HFFc6 (cell line): ENCODE data around the gene KRTAP3-2. TPM values are rescaled to one million over a fixed set of nuclear protein-coding genes. Genes with fewer than 3 reads are reported as not detected.

Experiments used
- DNase-seq: peaks from one replicate; pipeline ENCODE4 v3.0.0-alpha.2; 2018
- H3K27ac Mint-ChIP-seq: 2 replicates; pipeline ENCODE4 v1.8.0; 2020; ENCODE audit warnings: mild to moderate bottlenecking, mixed read lengths
- H3K27me3 Mint-ChIP-seq: 2 replicates; pipeline ENCODE4 v1.8.0; 2021; ENCODE audit warnings: mild to moderate bottlenecking, moderate library complexity, mixed read lengths; ENCODE audit not compliant: insufficient read depth
- H3K36me3 Mint-ChIP-seq: 2 replicates; pipeline ENCODE4 v1.8.0; 2021; ENCODE audit warnings: low read depth, mixed read lengths
- H3K4me1 Mint-ChIP-seq: 2 replicates; pipeline ENCODE4 v1.8.0; 2020; ENCODE audit warnings: low read depth, mixed read lengths
- H3K4me3 Mint-ChIP-seq: 2 replicates; pipeline ENCODE4 v1.8.0; 2020; ENCODE audit warnings: mild to moderate bottlenecking, moderate library complexity, mixed read lengths
- H3K9me3 Mint-ChIP-seq: 2 replicates; pipeline ENCODE4 v1.8.0; 2020; ENCODE audit warnings: mild to moderate bottlenecking, mixed read lengths
- CTCF ChIP-seq: fragments of 200-600 bp; sonication (generic); IDR thresholded peaks from 2 replicates; pipeline ENCODE4 v1.5.0; 2021; ENCODE audit warnings: antibody characterized with exemption, mild to moderate bottlenecking
- total RNA-seq, 6 experiments: library from RNA; stranded (reverse); fragmentation: NEBNext Ultra II Directional; extraction: Animal tissue kit (Norgen Biotek cat#: 25700); gene quantifications; 2 replicates in 1 of 6; 3 replicates in 5 of 6; pipeline ENCODE4 v1.2.3, GENCODE V29; 2021

KRTAP3-2 gene
- total RNA-seq, 6 experiments from 2014 or later = not detected

- H3K27me3 Mint-ChIP-seq = no peaks in the 10 kb centered on the region
- no peak for TF ChIP-seq CTCF
Observed at GRCh38 chr17:40978575-40979151, 21.0 kb downstream of the KRTAP3-2 start.

GRCh38 chr17:40975516-40975915, 24.2 kb downstream of the KRTAP3-2 start:
- no peaks in the 10 kb centered on the region for H3K4me1 Mint-ChIP-seq
- H3K27me3 Mint-ChIP-seq = no peaks in the 10 kb centered on the region
- no peak overlapping the region for H3K4me3 Mint-ChIP-seq
- DNase-seq = no peak
- no peak for TF ChIP-seq CTCF
- H3K9me3 Mint-ChIP-seq = no peaks in the 10 kb centered on the region
- no peaks in the 10 kb centered on the region for H3K36me3 Mint-ChIP-seq
- H3K27ac Mint-ChIP-seq = no peak overlapping the region

More at GRCh38 chr17:40978575-40979151, 21.0 kb downstream of the KRTAP3-2 start:
- H3K4me1 Mint-ChIP-seq = no peaks in the 10 kb centered on the region
- H3K27ac Mint-ChIP-seq = no peak overlapping the region
- H3K4me3 Mint-ChIP-seq = no peak overlapping the region
- DNase-seq = no peak
- no peaks in the 10 kb centered on the region for H3K36me3 Mint-ChIP-seq
- H3K9me3 Mint-ChIP-seq = no peaks in the 10 kb centered on the region

GRCh38 chr17:40974366-40974765, 25.3 kb downstream of the KRTAP3-2 start:
- Mint-ChIP-seq H3K4me1 (no peaks in the 10 kb centered on the region), H3K9me3 (no peaks in the 10 kb centered on the region), H3K27me3 (no peaks in the 10 kb centered on the region), H3K36me3 (no peaks in the 10 kb centered on the region), H3K27ac (no peak overlapping the region), H3K4me3 (no peak overlapping the region)
- no peak for TF ChIP-seq CTCF
- no peak for DNase-seq

GRCh38 chr17:40967582-40967981, 32.1 kb downstream of the KRTAP3-2 start:
- peaks cover 8% of the 10 kb centered on the region for H3K4me1 Mint-ChIP-seq
- H3K36me3 Mint-ChIP-seq = peaks cover 22% of the 10 kb centered on the region
- peaks cover 22% of the 10 kb centered on the region for H3K9me3 Mint-ChIP-seq
- TF ChIP-seq CTCF = no peak
- no peak overlapping the region for H3K27ac Mint-ChIP-seq
- no peaks in the 10 kb centered on the region for H3K27me3 Mint-ChIP-seq
- no peak overlapping the region for H3K4me3 Mint-ChIP-seq
- no peak for DNase-seq

- H3K4me1 Mint-ChIP-seq = peaks cover 11% of the 10 kb centered on the region
- peaks cover 22% of the 10 kb centered on the region for H3K36me3 Mint-ChIP-seq
- no peak within 1 kb of the TSS for H3K27ac Mint-ChIP-seq
- TF ChIP-seq CTCF = no peak
- peaks cover 22% of the 10 kb centered on the region for H3K9me3 Mint-ChIP-seq
- no peaks in the 10 kb centered on the region for H3K27me3 Mint-ChIP-seq
- no peak within 1 kb of the TSS for H3K4me3 Mint-ChIP-seq
- DNase-seq = no peak
Observed at GRCh38 chr17:40966848-40967247, 32.9 kb downstream of the KRTAP3-2 start, which contains the start of gene KRT39. Gene KRT39 (minus strand): TSS chr17:40966948. CDS start chr17:40966856, 92 bp downstream.
